ENCODE results near the gene APMAP.
"Not testable (repeated sequence)": the region's sequence is repeated elsewhere in the genome, so short reads cannot be mapped to it uniquely, and the experiment has no call there.

Gene APMAP

GRCh38 chr20:24952376-24953208, 40.0 kb downstream of the APMAP start:
- DNase-seq (ENCODE audit: low spot score) = no peak

GRCh38 chr20:24951536-24952083, 40.9 kb downstream of the APMAP start:
- no peak for DNase-seq (ENCODE audit: low spot score)

GRCh38 chr20:24950836-24951525, 41.6 kb downstream of the APMAP start:
- DNase-seq (ENCODE audit: low spot score) = no peak

GRCh38 chr20:24950128-24950835, 42.3 kb downstream of the APMAP start:
- no peak for DNase-seq (ENCODE audit: low spot score)

GRCh38 chr20:24949756-24950127, 42.8 kb downstream of the APMAP start:
- DNase-seq (ENCODE audit: low spot score) = no peak

GRCh38 chr20:24948939-24949679, 43.4 kb downstream of the APMAP start, which contains the start of gene CST7:
Gene CST7 (plus strand): TSS chr20:24949269. CDS start chr20:24949506, 237 bp downstream.
- no peak for DNase-seq (ENCODE audit: low spot score)

GRCh38 chr20:24948396-24948938, 44.1 kb downstream of the APMAP start:
- DNase-seq (ENCODE audit: low spot score) = not testable (repeated sequence)

GRCh38 chr20:24946376-24946775, 46.2 kb downstream of the APMAP start:
- DNase-seq (ENCODE audit: low spot score) = not testable (repeated sequence)

- no peak for DNase-seq (ENCODE audit: low spot score)
Measured at GRCh38 chr20:24943731-24944130, 48.8 kb downstream of the APMAP start.

GRCh38 chr20:24943196-24943595, 49.4 kb downstream of the APMAP start:
- no peak for DNase-seq (ENCODE audit: low spot score)

GRCh38 chr20:24942679-24943078, 49.9 kb downstream of the APMAP start:
- DNase-seq (ENCODE audit: low spot score) = no peak

GRCh38 chr20:24939036-24939435, 53.5 kb downstream of the APMAP start:
- no peak for DNase-seq (ENCODE audit: low spot score)

- DNase-seq (ENCODE audit: low spot score) = no peak
Measured at GRCh38 chr20:24938498-24938897, 54.1 kb downstream of the APMAP start.

- DNase-seq (ENCODE audit: low spot score) = no peak
Measured at GRCh38 chr20:24937579-24937978, 55.0 kb downstream of the APMAP start.

- no peak for DNase-seq (ENCODE audit: low spot score)
Measured at GRCh38 chr20:24936526-24937407, 55.8 kb downstream of the APMAP start.

- no peak for DNase-seq (ENCODE audit: low spot score)
Measured at GRCh38 chr20:24935766-24936525, 56.6 kb downstream of the APMAP start.

GRCh38 chr20:24935140-24935539, 57.4 kb downstream of the APMAP start:
- DNase-seq (ENCODE audit: low spot score) = no peak

GRCh38 chr20:24934716-24935115, 57.8 kb downstream of the APMAP start:
- no peak for DNase-seq (ENCODE audit: low spot score)

GRCh38 chr20:24934101-24934661, 58.4 kb downstream of the APMAP start:
- no peak for DNase-seq (ENCODE audit: low spot score)
